Activated T-cell treated with anti-CD3 and anti-CD28 coated beads, Interleukin-2, amount 50 U/mL, for 24 hours (primary cell): ENCODE measurements around the gene HIVEP1.

Experiments used
- DNase-seq: peaks from one replicate; pipeline ENCODE4 v3.0.0-alpha.2; 2020
- H3K27ac Mint-ChIP-seq: 2 replicates; pipeline ENCODE4 v1.8.0; 2020; ENCODE audit warnings: mild to moderate bottlenecking, mixed read lengths
- H3K27me3 Mint-ChIP-seq: 2 replicates; pipeline ENCODE4 v1.8.0; 2020; ENCODE audit warnings: mixed read lengths
- H3K36me3 Mint-ChIP-seq: 2 replicates; pipeline ENCODE4 v1.8.0; 2020; ENCODE audit warnings: low read depth, mixed read lengths
- H3K4me1 Mint-ChIP-seq: 2 replicates; pipeline ENCODE4 v1.8.0; 2020; ENCODE audit warnings: low read depth, mixed read lengths
- H3K4me3 Mint-ChIP-seq: 2 replicates; pipeline ENCODE4 v1.8.0; 2020; ENCODE audit warnings: mild to moderate bottlenecking, moderate library complexity, mixed read lengths
- H3K9me3 Mint-ChIP-seq: 2 replicates; pipeline ENCODE4 v1.8.0; 2020; ENCODE audit warnings: mixed read lengths

HIVEP1 gene

DNA sequence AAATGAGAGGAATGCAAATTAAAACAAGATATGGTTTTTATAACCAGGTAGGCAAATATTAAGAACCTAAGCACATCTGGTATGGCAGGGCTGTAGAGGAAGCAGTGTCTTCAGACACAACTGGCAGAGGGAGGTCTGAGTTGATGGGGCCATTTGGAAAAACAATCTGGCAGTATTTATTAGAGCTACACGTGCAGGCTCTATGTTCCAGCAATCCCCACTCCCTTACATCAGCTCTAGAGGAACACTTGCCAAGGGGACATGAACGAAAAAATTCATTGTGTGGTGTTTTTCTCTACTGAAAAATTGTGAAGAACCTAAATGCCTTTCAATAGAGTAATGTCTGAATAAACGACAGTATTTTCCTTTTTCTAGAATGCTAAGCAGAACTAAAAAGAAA, 166.4 kb downstream of the HIVEP1 start:
- Mint-ChIP-seq H3K4me1 (peaks cover 5% of the 10 kb centered on the region), H3K27me3 (peaks cover 7% of the 10 kb centered on the region), H3K9me3 (peaks cover 4% of the 10 kb centered on the region), H3K36me3 (no peaks in the 10 kb centered on the region), H3K4me3 (no peak overlapping the region), H3K27ac (no peak overlapping the region)
- no peak for DNase-seq

DNA sequence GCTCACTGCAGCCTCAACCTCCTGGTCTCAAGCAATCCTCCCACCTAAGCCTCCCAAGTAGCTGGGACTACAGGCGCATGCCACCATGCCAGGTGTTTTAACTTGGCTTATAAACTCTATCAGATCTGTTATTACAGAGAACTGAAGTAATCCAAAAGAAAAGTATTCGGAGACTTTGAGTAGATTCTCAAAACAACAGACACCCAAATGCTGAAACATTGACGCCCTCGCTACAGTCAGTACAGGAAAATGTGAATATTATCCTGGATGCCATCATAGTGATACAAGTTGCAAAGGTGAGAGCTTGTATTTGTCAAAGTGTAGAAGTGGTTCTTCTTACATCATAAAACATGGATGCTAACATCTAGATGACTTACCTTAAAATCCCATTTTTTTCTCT, 169.4 kb downstream of the HIVEP1 start:
- peaks cover 7% of the 10 kb centered on the region for H3K27me3 Mint-ChIP-seq

DNA sequence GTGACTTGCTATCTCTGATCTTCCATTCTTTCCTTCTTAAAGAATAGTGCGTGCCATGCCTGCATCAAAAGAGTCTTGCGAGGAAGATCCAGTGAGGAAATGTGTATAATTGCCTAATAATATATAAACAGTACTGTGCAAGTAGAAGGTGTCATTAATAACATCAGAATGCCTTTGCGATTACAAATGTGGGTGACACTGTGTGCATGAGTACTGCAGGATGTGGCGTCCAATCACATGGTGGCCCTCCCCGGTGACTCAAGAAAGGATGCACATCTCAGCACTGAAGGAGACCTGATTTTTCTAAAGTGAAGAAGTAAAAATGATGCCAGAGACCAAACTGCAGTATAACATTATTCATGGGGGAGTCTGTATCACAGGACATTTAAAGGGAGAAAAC, 170.6 kb downstream of the HIVEP1 start:
- peaks cover 16% of the 10 kb centered on the region for H3K4me1 Mint-ChIP-seq
- no peak overlapping the region for H3K4me3 Mint-ChIP-seq
- H3K9me3 Mint-ChIP-seq: peaks cover 2% of the 10 kb centered on the region
- H3K27me3 Mint-ChIP-seq: peaks cover 4% of the 10 kb centered on the region
- no peaks in the 10 kb centered on the region for H3K36me3 Mint-ChIP-seq
- DNase-seq: no peak
- no peak overlapping the region for H3K27ac Mint-ChIP-seq

More for the DNA sequence above, 169.4 kb downstream of the HIVEP1 start:
- H3K36me3 Mint-ChIP-seq: no peaks in the 10 kb centered on the region
- no peak overlapping the region for H3K27ac Mint-ChIP-seq
- H3K9me3 Mint-ChIP-seq: peaks cover 6% of the 10 kb centered on the region
- no peak overlapping the region for H3K4me3 Mint-ChIP-seq
- no peak for DNase-seq
- peaks cover 16% of the 10 kb centered on the region for H3K4me1 Mint-ChIP-seq

DNA sequence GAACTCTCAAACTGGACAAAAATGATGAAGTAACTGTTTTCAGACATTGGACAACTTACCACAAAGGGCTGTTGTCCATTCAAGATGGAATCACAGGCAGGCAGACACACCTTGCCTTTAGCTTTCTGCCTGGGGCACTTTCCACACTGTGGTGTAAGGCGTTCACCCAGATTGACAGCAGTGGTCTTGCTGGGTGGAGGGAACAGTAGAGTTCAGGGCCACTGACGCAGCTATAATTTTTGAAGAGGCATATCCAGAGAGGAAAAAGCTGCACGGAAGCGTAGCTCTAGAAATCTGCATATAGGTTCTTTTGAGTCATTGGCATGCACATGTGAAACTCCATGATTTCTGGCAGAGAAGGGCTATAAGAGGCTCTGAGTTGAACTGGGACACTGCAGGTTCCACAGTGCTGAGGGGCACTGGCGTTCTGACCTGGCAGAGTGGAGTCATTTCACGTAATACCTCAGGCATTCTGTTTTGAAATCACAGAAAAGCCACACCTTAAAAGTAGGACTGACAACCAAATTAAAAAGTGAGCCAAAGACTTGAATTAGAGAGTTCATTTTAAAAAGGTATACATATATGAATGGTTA, 173.1 kb downstream of the HIVEP1 start:
- Mint-ChIP-seq H3K27ac (no peak overlapping the region), H3K27me3 (peaks cover 4% of the 10 kb centered on the region), H3K9me3 (peaks cover 2% of the 10 kb centered on the region), H3K36me3 (no peaks in the 10 kb centered on the region), H3K4me3 (no peak overlapping the region), H3K4me1 (peaks cover 16% of the 10 kb centered on the region)
- DNase-seq: no peak

DNA sequence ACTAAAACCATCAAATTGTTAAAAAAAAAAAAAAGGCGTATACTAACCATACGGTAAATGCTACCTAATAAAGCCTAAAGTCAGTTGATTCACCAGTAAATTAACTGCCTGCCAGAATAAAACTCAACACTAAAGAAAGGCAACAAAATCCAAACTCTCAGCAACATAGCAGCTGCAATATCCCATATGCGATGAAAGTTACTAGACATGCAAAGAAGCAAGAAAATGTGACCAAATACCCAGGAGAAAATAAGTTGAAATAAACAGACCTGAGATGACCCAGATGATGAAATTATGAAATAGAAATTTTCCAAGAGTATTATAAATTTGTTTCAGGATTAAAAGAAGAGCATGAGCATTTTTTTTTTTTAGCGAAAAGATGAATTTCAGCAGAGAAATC, 174.4 kb downstream of the HIVEP1 start:
- peaks cover 2% of the 10 kb centered on the region for H3K9me3 Mint-ChIP-seq
- H3K27me3 Mint-ChIP-seq: peaks cover 4% of the 10 kb centered on the region
- H3K36me3 Mint-ChIP-seq: no peaks in the 10 kb centered on the region
- no peak for DNase-seq
- H3K4me1 Mint-ChIP-seq: peaks cover 16% of the 10 kb centered on the region
- H3K27ac Mint-ChIP-seq: no peak overlapping the region
- H3K4me3 Mint-ChIP-seq: no peak overlapping the region

DNA sequence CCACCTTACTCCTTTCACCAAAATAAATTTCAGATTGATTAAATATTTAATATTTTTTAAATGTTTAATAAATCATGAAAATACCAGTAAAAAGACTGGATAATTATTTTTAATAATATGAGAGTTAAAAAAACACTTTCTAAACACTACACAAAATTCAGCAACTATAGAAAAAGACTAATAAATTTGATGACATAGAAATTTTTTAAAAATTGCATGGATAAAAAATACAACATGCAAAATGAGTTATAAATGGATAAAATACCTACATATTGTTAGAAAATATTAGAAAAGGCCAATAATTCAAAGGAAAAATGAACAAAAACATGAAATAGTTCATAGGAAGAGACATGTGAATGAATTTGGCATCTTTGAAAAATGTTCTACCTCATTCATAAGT, 177.0 kb downstream of the HIVEP1 start:
- H3K4me1 Mint-ChIP-seq: peaks cover 7% of the 10 kb centered on the region
- no peak overlapping the region for H3K4me3 Mint-ChIP-seq
- no peak overlapping the region for H3K27ac Mint-ChIP-seq
- H3K9me3 Mint-ChIP-seq: peaks cover 2% of the 10 kb centered on the region
- H3K27me3 Mint-ChIP-seq: no peaks in the 10 kb centered on the region
- no peaks in the 10 kb centered on the region for H3K36me3 Mint-ChIP-seq
- no peak for DNase-seq

DNA sequence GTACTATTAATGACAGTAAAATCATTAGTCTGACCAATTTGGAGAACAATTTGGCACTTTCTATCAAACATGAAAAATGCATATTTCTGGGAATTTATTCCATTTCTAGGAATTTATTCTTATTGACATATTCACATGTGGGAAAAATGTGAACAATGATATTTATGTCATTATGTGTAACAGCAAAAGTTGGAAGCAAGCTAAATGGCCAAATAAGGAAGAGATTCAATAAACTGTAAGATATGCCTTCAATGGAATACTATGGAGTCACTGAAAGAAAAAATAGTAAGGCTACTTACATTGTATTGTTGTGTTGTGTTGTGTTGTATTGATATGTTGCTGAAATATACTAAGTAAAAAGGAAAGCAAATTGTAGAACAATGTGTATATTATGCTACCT, 177.5 kb downstream of the HIVEP1 start:
- H3K27me3 Mint-ChIP-seq: no peaks in the 10 kb centered on the region
- H3K9me3 Mint-ChIP-seq: no peaks in the 10 kb centered on the region
- no peaks in the 10 kb centered on the region for H3K36me3 Mint-ChIP-seq
- H3K27ac Mint-ChIP-seq: no peak overlapping the region
- H3K4me1 Mint-ChIP-seq: peaks cover 2% of the 10 kb centered on the region
- no peak overlapping the region for H3K4me3 Mint-ChIP-seq
- no peak for DNase-seq

DNA sequence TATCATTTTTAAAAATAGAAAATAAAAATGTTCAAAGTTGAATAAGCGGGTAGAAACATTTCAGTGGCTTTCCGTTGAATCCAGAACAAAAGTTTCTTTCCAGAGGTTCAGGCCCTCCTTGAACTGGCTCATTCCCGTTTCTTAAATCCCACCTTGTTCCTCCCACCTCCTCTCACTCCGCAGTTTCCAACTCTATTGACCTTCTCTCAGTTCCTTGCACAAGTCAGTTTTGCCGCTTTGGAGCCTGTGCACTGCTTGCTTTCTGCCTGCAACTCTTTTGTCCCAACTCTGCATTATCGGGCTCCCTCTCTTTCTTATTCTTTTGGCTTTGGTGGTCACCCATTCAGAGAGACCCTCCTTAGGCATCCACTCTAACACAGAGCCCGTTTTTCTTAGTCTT, 178.1 kb downstream of the HIVEP1 start:
- no peaks in the 10 kb centered on the region for H3K9me3 Mint-ChIP-seq
- no peaks in the 10 kb centered on the region for H3K4me1 Mint-ChIP-seq
- H3K4me3 Mint-ChIP-seq: no peak overlapping the region
- no peaks in the 10 kb centered on the region for H3K36me3 Mint-ChIP-seq
- H3K27ac Mint-ChIP-seq: no peak overlapping the region
- DNase-seq: no peak
- no peaks in the 10 kb centered on the region for H3K27me3 Mint-ChIP-seq

DNA sequence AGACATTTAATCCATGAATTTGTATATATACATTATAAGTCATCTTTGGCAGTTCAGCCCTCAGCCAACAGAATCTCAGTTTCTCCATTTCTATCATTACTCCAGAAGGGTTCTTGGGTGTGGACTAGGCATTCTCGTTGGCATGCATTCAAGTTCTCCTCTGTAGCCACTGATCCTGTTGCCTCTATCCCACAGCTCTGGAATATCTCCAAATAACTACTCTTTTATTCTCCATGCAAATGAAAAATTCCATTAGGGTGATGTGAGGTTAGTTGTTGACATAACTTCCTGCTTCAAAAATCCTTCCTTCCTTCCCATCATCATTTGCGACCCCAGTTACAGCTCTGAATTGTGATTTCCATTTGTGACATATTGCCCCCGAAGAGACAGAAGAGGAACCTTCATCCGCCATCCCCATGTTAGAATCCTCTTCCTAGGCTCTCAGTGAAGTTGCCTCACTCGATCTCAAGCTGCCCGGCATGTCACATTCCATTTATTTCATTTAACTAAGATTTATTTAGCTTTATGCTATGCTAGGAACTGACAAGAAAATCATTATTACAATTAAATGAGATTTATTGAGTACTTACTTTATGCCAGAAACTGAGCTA, 184.3 kb downstream of the HIVEP1 start:
- no peaks in the 10 kb centered on the region for H3K36me3 Mint-ChIP-seq
- no peak overlapping the region for H3K4me3 Mint-ChIP-seq
- H3K27ac Mint-ChIP-seq: no peak overlapping the region
- no peak for DNase-seq
- no peaks in the 10 kb centered on the region for H3K27me3 Mint-ChIP-seq
- no peaks in the 10 kb centered on the region for H3K9me3 Mint-ChIP-seq
- no peaks in the 10 kb centered on the region for H3K4me1 Mint-ChIP-seq

DNA sequence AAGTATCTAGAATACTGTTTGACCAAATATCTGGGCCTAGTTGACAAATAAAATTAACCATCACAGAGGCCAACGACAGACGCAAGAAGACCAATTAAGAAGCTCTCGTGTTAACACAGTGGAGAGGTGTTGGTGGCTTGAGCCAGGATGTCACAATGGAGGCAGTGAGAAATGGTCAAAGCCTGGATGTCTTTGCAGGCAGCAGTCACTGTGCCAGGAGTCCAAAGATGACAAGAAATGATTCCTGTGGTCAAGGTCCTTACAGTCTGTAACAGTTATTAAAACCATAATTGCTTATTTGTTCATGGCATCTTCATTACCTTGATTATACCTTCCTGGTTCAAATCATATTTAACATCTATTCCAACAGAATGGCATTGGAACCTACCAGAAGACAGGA, 186.7 kb downstream of the HIVEP1 start:
- Mint-ChIP-seq H3K27ac (no peak overlapping the region), H3K27me3 (peaks cover 4% of the 10 kb centered on the region), H3K4me3 (no peak overlapping the region), H3K4me1 (no peaks in the 10 kb centered on the region), H3K36me3 (no peaks in the 10 kb centered on the region), H3K9me3 (no peaks in the 10 kb centered on the region)
- no peak for DNase-seq

DNA sequence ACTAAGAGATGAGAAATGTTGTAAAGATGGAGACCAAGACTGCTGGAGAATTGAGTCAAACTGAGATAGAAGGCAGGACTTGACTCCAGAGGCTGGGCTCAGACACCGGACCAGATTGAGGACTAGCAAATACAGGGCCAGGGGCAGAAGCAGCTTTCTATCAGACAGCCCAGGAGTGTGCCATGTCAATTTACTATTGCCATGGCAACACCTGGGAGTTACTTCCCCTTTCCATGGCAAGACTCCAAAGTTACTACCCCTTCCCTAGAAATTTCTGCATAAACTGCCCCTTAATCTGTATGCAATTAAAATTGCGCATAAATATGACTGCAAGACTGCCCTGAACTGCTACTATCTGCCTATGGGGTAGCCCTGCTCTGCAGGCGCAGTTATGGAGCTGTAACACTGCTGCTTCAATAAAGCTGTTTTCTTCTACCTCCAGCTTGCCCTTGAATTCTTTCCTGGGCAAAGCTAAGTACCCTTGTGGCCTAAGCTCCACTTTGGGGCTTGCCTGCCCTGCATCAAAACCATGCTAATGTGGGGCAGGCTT, 188.0 kb downstream of the HIVEP1 start:
- Mint-ChIP-seq H3K4me1 (no peaks in the 10 kb centered on the region), H3K27ac (no peak overlapping the region), H3K9me3 (no peaks in the 10 kb centered on the region), H3K27me3 (peaks cover 12% of the 10 kb centered on the region), H3K4me3 (no peak overlapping the region), H3K36me3 (no peaks in the 10 kb centered on the region)
- DNase-seq: no peak

DNA sequence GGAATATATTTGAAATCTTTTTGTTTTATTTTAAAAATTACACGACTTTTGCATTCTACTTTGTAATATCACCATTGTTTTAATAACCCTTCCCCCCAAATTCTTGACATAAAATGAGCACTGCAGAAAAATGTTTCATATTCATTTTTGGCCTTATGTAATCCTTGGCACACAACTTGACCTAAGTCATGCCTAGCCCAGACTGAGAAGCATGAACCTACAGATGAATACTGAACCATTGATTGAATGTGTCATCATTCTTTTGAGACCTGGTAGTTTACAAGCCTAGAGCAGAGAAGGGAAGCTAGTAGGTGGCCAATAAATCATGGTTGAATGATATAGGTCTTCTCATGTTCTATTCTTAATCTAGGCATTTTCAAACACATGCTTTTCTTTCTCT, 188.6 kb downstream of the HIVEP1 start:
- DNase-seq: no peak
- Mint-ChIP-seq H3K27me3 (peaks cover 12% of the 10 kb centered on the region), H3K4me1 (no peaks in the 10 kb centered on the region), H3K36me3 (no peaks in the 10 kb centered on the region), H3K9me3 (no peaks in the 10 kb centered on the region), H3K4me3 (no peak overlapping the region), H3K27ac (no peak overlapping the region)

DNA sequence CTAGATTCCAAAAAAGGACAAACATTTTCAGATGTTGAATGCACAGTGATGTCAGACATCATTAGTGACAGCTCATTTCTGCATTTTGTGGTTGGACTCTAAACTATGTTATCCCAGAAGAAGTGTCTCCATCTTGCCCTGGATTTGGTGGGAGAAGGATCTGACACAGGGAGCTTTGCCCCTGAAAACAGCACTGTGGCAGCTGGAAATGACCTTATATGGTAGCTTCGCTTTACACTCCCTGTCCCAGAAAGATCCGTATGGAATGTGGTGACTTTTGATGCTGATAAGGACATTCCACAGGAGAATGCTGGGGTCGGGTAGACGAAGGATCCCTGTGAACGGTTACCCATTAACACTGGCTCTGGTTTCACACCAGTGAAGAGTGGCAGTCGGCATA, 190.9 kb downstream of the HIVEP1 start:
- Mint-ChIP-seq H3K4me1 (peaks cover 3% of the 10 kb centered on the region), H3K4me3 (no peak overlapping the region), H3K9me3 (no peaks in the 10 kb centered on the region), H3K27ac (no peak overlapping the region), H3K27me3 (peaks cover 12% of the 10 kb centered on the region), H3K36me3 (no peaks in the 10 kb centered on the region)
- DNase-seq: no peak

DNA sequence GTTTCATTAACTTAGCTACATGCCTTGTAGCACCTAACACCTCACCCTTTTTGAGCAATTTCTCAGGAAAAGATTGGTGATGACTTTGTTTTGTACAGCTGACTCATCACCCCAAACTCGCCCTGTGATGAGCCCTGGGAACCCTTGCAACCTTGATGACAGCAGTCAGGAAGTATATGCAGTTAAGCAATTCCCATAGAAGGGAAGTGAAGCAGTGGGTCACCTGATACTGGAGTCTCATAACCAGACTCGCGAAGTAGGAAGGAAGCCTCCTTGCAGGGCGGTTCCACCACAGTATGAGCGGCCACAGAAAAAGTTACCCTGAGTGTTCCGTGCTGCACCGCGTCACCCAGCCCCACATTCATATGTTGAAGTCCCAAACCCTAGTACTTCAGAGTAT, 196.1 kb downstream of the HIVEP1 start:
- no peak for DNase-seq
- H3K4me1 Mint-ChIP-seq: peaks cover 8% of the 10 kb centered on the region
- no peak overlapping the region for H3K4me3 Mint-ChIP-seq
- no peak overlapping the region for H3K27ac Mint-ChIP-seq
- peaks cover 12% of the 10 kb centered on the region for H3K27me3 Mint-ChIP-seq
- no peaks in the 10 kb centered on the region for H3K9me3 Mint-ChIP-seq
- H3K36me3 Mint-ChIP-seq: no peaks in the 10 kb centered on the region

DNA sequence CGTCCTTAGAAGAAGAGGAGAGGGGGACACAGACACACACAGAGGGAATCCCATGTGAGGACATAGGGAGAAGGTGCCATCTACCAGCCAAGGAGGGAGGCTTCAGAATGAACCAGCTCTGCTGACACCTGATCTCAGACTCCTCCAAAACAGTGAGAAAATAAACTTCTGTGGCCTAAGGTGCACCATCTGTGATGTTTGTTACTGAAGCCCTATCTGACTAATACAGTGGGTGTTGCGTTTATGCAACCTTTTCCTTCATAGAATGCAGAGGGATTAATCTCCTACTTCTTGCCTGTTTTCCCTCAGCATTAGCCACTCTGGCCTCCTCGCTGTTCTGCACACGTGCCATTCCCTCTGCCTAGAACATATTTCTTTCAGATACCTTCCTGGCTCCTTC, 196.6 kb downstream of the HIVEP1 start:
- Mint-ChIP-seq H3K9me3 (no peaks in the 10 kb centered on the region), H3K36me3 (no peaks in the 10 kb centered on the region), H3K27me3 (peaks cover 9% of the 10 kb centered on the region), H3K4me1 (peaks cover 8% of the 10 kb centered on the region), H3K4me3 (no peak overlapping the region), H3K27ac (no peak overlapping the region)
- DNase-seq: no peak
